CD4-positive, alpha-beta T cell (primary cell): ENCODE results near the gene NCKIPSD. TPM values are rescaled to one million over a fixed set of nuclear protein-coding genes. Genes with fewer than 3 reads are reported as not detected.
A peak's percentile ranks its signal among the peaks of the same experiment; 100 is the strongest.

Experiments used
- ATAC-seq: fragments of 200-7000 bp; cut with Tn5 transposase; one replicate; pipeline ENCODE4 v1.10.0; 2022; ENCODE audit warnings: mild to moderate bottlenecking; ENCODE audit not compliant: poor library complexity
- CTCF ChIA-PET: fragments of 350-600 bp; sonication (Branson Sonifier 250); formaldehyde crosslinking; loops from one replicate; lab custom pipeline; 2021; ENCODE audit warnings: antibody characterized with exemption, inconsistent platforms; lab: Charles Lee
- POLR2A ChIA-PET: fragments of 350-600 bp; sonication (Branson Sonifier 250); formaldehyde crosslinking; loops from one replicate; lab custom pipeline; 2021; ENCODE audit warnings: antibody characterized with exemption, inconsistent platforms; lab: Charles Lee
- DNase-seq, 14 experiments: peaks; one replicate each; pipeline ENCODE4 v3.0.0-alpha.2; 2013 to 2020; ENCODE audit warnings: mixed read lengths in 2 of 14
- H3K27ac ChIP-seq, 2 donors: one replicate each; pipeline versions ENCODE4 v1.5.1 to v1.7.0; 2013; ENCODE audit warnings: low read length in 2 of 2, low read depth in 1 of 2, mild to moderate bottlenecking in 1 of 2
- H3K27me3 ChIP-seq, 2 experiments: 1 replicate in 1 of 2; 2 replicates in 1 of 2; pipeline versions ENCODE4 v1.6.1 to v1.7.0; 2013; ENCODE audit warnings: low read length in 2 of 2, control low read depth in 1 of 2, mild to moderate bottlenecking in 1 of 2, moderate library complexity in 1 of 2; ENCODE audit not compliant: insufficient read depth in 2 of 2, control insufficient read depth in 1 of 2
- H3K36me3 ChIP-seq: one replicate; pipeline ENCODE4 v1.6.1; 2013; ENCODE audit warnings: low read length, control low read depth; ENCODE audit not compliant: insufficient read depth
- H3K4me1 ChIP-seq: one replicate; pipeline ENCODE4 v1.6.1; 2013; ENCODE audit warnings: low read length, control low read depth; ENCODE audit not compliant: insufficient read depth
- H3K4me3 ChIP-seq: one replicate; pipeline ENCODE4 v1.5.1; 2013; ENCODE audit warnings: mild to moderate bottlenecking, low read length, moderate library complexity
- H3K9me3 ChIP-seq, 2 experiments: 1 replicate in 1 of 2; 2 replicates in 1 of 2; pipeline versions ENCODE4 v1.6.1 to v1.7.0; 2013; ENCODE audit warnings: low read length in 2 of 2, mild to moderate bottlenecking in 2 of 2, control low read depth in 1 of 2, moderate library complexity in 1 of 2; ENCODE audit not compliant: control insufficient read depth in 1 of 2, insufficient read depth in 1 of 2
- H3K27ac Mint-ChIP-seq: one replicate; pipeline ENCODE4 v1.8.0; 2020; ENCODE audit warnings: mixed read lengths
- H3K27me3 Mint-ChIP-seq: one replicate; pipeline ENCODE4 v1.8.0; 2021; ENCODE audit warnings: mixed read lengths
- H3K36me3 Mint-ChIP-seq: one replicate; pipeline ENCODE4 v1.8.0; 2021; ENCODE audit warnings: low read depth, mixed read lengths
- H3K4me1 Mint-ChIP-seq: one replicate; pipeline ENCODE4 v1.8.0; 2021; ENCODE audit warnings: low read depth, mixed read lengths
- H3K4me3 Mint-ChIP-seq: one replicate; pipeline ENCODE4 v1.8.0; 2020; ENCODE audit warnings: mild to moderate bottlenecking, mixed read lengths
- H3K9me3 Mint-ChIP-seq: one replicate; pipeline ENCODE4 v1.8.0; 2020; ENCODE audit warnings: mixed read lengths
- CTCF ChIP-seq: fragments of 200-600 bp; IDR thresholded peaks from one replicate; pipeline ENCODE4 v1.8.0; 2022; ENCODE audit warnings: antibody characterized with exemption, mild to moderate bottlenecking
- intact Hi-C, 2 experiments: fragments of 100-400 bp; cut with DNase I in 1 of 2; cut with micrococcal nuclease in 1 of 2; formaldehyde crosslinking; loops; one replicate each; pipeline versions ENCODE4 v1.15.1 to v1.9.0; 2023 to 2025; cut with DNase I, micrococcal nuclease
- total RNA-seq, 174 experiments: library from RNA in 2 of 174; stranded (reverse) in 2 of 174; gene quantifications; one replicate each; pipeline ENCODE4 v1.2.3 and lab custom pipeline; 2021 to 2026

Gene NCKIPSD
- total RNA-seq, 2 experiments from 2014 or later: 9.7 to 10.8 TPM

DNA sequence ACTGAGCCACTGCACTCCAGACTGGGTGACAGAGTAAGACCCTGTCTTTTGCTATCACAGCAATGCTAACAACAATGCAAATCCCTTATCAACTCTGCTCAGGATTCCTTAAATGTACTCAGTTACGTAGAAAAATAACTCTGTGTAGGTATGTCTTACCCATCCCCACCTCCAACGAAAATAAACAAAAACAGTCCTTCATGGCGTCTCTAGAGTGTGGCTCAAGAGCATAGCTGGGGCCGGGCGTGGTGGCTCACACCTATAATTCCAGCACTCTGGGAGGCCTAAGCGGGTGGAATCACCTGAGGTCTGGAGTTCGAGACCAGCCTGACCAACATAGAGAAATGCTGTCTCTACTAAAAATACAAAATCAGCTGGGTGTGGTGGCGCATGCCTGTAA is 13.2 kb upstream of the NCKIPSD start:
- TF ChIP-seq CTCF: no peak
- Mint-ChIP-seq H3K27ac (no peak overlapping the region), H3K4me3 (no peak overlapping the region), H3K9me3 (no peaks in the 10 kb centered on the region), H3K27me3 (no peaks in the 10 kb centered on the region), H3K4me1 (peaks cover 36% of the 10 kb centered on the region), H3K36me3 (peaks cover 61% of the 10 kb centered on the region)
- Histone ChIP-seq H3K4me3 (no peak overlapping the region), H3K9me3 (no peaks in the 10 kb centered on the region), H3K4me1 (peaks cover 23% of the 10 kb centered on the region), H3K36me3 (peaks cover 50% of the 10 kb centered on the region), H3K27ac (no peak overlapping the region), H3K27me3 (no peaks in the 10 kb centered on the region)
- ATAC-seq (no peak), DNase-seq (no peak)
- ChIA-PET POLR2A (interaction anchor here (1.2 kb wide), 1 partner anchor 19 kb away, joined by 3 read pairs; no protein-coding TSS in a partner anchor), CTCF (no interaction called here)
- intact Hi-C loops: no loop called here

GRCh38 chr3:48697952-48698351 is 12.2 kb upstream of the NCKIPSD start:
- TF ChIP-seq CTCF: no peak

DNA sequence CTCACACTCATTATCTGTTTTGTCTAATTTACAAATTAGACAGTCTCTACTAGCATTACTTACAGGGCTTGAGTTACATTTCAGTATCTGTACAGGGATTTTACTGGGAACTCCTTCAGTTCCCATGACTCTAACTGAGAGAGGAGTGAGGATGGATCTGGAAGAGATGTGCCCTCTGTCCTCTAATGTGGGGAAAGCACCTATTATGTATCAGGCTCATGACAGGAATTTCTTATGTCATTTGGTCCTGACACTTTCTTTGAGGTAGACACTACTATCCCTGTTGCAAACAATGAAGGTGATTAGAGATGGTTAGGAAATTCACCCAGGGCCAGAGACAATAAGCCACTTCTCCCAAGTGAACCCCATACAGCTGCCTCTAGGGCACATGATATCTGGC is 10.9 kb upstream of the NCKIPSD start:
- H3K4me3 ChIP-seq: no peak overlapping the region
- ATAC-seq (no peak), DNase-seq (no peak)
- peaks cover 19% of the 10 kb centered on the region for H3K4me1 ChIP-seq
- peaks cover 27% of the 10 kb centered on the region for H3K4me1 Mint-ChIP-seq
- peaks cover 72% of the 10 kb centered on the region for H3K36me3 Mint-ChIP-seq
- POLR2A ChIA-PET: no interaction called here
- intact Hi-C loops: no loop called here
- no peak for TF ChIP-seq CTCF
- no peaks in the 10 kb centered on the region for H3K27me3 Mint-ChIP-seq
- no peaks in the 10 kb centered on the region for H3K27me3 ChIP-seq
- peak overlapping the region in 1 of 2 donors; percentile 9 for H3K27ac ChIP-seq
- CTCF ChIA-PET: interaction anchor here (0.6 to 1.2 kb wide), 2 partner anchors 11 to 136 kb away, joined by 3 to 4 read pairs; partner anchors contain the start of gene NCKIPSD
- no peaks in the 10 kb centered on the region for H3K9me3 Mint-ChIP-seq
- H3K27ac Mint-ChIP-seq: peak overlapping the region; percentile 59
- H3K36me3 ChIP-seq: peaks cover 66% of the 10 kb centered on the region
- no peak overlapping the region for H3K4me3 Mint-ChIP-seq
- no peaks in the 10 kb centered on the region for H3K9me3 ChIP-seq

More at GRCh38 chr3:48697952-48698351, 12.2 kb upstream of the NCKIPSD start:
- Mint-ChIP-seq H3K4me3 (no peak overlapping the region), H3K27ac (peak overlapping the region; percentile 30), H3K4me1 (peaks cover 36% of the 10 kb centered on the region), H3K27me3 (no peaks in the 10 kb centered on the region), H3K9me3 (no peaks in the 10 kb centered on the region), H3K36me3 (peaks cover 70% of the 10 kb centered on the region)
- ChIA-PET POLR2A (interaction anchor here (0.6 kb wide), 1 partner anchor 574 kb away, joined by 3 read pairs; no protein-coding TSS in a partner anchor), CTCF (interaction anchor here (0.7 to 1.0 kb wide), 3 partner anchors 8 to 1368 kb away, joined by 3 to 4 read pairs (median 3); no protein-coding TSS in a partner anchor)
- H3K36me3 ChIP-seq: peaks cover 60% of the 10 kb centered on the region
- no peaks in the 10 kb centered on the region for H3K27me3 ChIP-seq
- peaks cover 19% of the 10 kb centered on the region for H3K4me1 ChIP-seq
- DNase-seq (no peak), ATAC-seq (no peak)
- H3K9me3 ChIP-seq: no peaks in the 10 kb centered on the region
- intact Hi-C loops: no loop called here
- no peak overlapping the region for H3K4me3 ChIP-seq
- no peak overlapping the region for H3K27ac ChIP-seq
